ENCODE data around the gene UVRAG. TPM values are rescaled to one million over a fixed set of nuclear protein-coding genes. Genes with fewer than 3 reads are reported as not detected.

Gene UVRAG
- total and polyA plus RNA-seq, 4 donors = 4.4 to 15.1 (median 10.0) TPM

DNA sequence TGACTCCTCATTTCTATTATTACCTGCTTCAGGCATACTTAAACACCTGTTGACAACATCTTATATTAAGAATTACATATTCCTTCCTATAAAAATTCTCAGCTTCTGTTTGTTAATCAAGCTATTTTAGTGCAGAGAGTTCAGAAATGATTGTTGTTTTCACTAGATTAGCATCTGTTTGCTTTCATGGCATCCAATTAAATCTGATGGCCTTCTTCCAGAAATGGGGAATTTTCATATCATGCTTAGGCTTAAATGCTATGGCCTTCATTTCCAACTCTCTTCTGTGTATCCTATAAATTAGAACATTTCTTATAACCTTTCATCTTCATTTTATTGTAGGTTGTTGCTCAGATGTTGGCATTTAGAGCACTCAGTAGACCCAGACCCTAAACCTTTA lies 211.3 kb downstream of the UVRAG start:
- Histone ChIP-seq H3K27me3 (ENCODE audit: control insufficient read depth in 4 of 4, insufficient read depth in 4 of 4, low read length in 3 of 4) (no peaks in the 10 kb centered on the region), H3K36me3 (ENCODE audit: control insufficient read depth in 4 of 4, insufficient read depth in 3 of 4, low read depth in 1 of 4, low read length in 3 of 4) (no peaks in the 10 kb centered on the region), H3K9ac (ENCODE audit: low read depth in 1 of 2, low read length in 2 of 2) (no peak overlapping the region), H3K4me1 (ENCODE audit: control insufficient read depth in 4 of 4, insufficient read depth in 4 of 4, low read length in 3 of 4) (no peaks in the 10 kb centered on the region), H3K9me3 (ENCODE audit: control insufficient read depth in 4 of 4, low read length in 3 of 4) (no peaks in the 10 kb centered on the region), H3K27ac (ENCODE audit: low read depth in 1 of 2, low read length in 2 of 2) (no peak overlapping the region), H3K4me3 (ENCODE audit: low read depth in 1 of 3, low read length in 3 of 3) (no peak overlapping the region)
- DNase-seq (ENCODE audit: low spot score) = no peak
- TF ChIP-seq FOXA1 (IDR thresholded peaks at IDR 0.05) (no peak), ATF3 (IDR thresholded peaks at IDR 0.05) (no peak), CTCF (IDR thresholded peaks at IDR 0.05; ENCODE audit: low read depth, low read length, missing input control) (no peak), GABPA (IDR thresholded peaks at IDR 0.05 in 1 of 2, conservative IDR thresholded peaks at IDR 0.05 in 1 of 2) (no peak), ZBTB33 (IDR thresholded peaks at IDR 0.05) (no peak), TAF1 (conservative IDR thresholded peaks at IDR 0.05) (no peak), NR2F2 (IDR thresholded peaks at IDR 0.05) (no peak), JUND (IDR thresholded peaks at IDR 0.05) (no peak), HNF4A (conservative IDR thresholded peaks at IDR 0.05) (no peak), YY1 (IDR thresholded peaks at IDR 0.05) (no peak), SP1 (IDR thresholded peaks at IDR 0.05) (no peak), MAX (IDR thresholded peaks at IDR 0.05) (no peak), RAD21 (IDR thresholded peaks at IDR 0.05) (no peak), FOXA2 (IDR thresholded peaks at IDR 0.05) (no peak)

DNA sequence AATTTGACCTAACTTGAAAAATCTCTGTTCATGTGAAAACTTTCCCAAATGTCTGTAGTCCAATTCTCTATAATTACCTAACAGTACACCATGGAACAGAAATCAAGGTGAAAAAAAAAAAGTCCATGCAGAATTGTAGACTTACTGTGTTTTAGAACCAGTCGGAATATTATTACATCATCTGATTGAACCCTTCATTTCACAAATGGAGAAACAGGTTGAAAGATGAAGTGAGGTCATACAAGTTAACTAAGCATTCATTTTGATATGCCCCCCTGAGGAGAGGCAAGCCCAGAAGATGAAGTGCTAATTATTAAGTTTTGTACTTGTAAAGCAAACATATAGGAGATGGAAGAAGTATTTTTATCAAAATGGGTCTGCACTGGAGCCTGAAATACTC lies 211.9 kb downstream of the UVRAG start:
- Histone ChIP-seq H3K9me3 (ENCODE audit: control insufficient read depth in 4 of 4, low read length in 3 of 4) (no peaks in the 10 kb centered on the region), H3K4me1 (ENCODE audit: control insufficient read depth in 4 of 4, insufficient read depth in 4 of 4, low read length in 3 of 4) (no peaks in the 10 kb centered on the region), H3K36me3 (ENCODE audit: control insufficient read depth in 4 of 4, insufficient read depth in 3 of 4, low read depth in 1 of 4, low read length in 3 of 4) (no peaks in the 10 kb centered on the region), H3K27ac (ENCODE audit: low read depth in 1 of 2, low read length in 2 of 2) (no peak overlapping the region), H3K9ac (ENCODE audit: low read depth in 1 of 2, low read length in 2 of 2) (no peak overlapping the region), H3K27me3 (ENCODE audit: control insufficient read depth in 4 of 4, insufficient read depth in 4 of 4, low read length in 3 of 4) (no peaks in the 10 kb centered on the region), H3K4me3 (ENCODE audit: low read depth in 1 of 3, low read length in 3 of 3) (no peak overlapping the region)
- no peak for DNase-seq (ENCODE audit: low spot score)
- 99% methylated on average over 1 of the region's 1 CpG for WGBS
- TF ChIP-seq MAX (IDR thresholded peaks at IDR 0.05) (no peak), ATF3 (IDR thresholded peaks at IDR 0.05) (no peak), EGR1 (IDR thresholded peaks at IDR 0.05; ENCODE audit: low read depth in 2 of 2) (no peak), RAD21 (IDR thresholded peaks at IDR 0.05) (no peak), FOXA2 (IDR thresholded peaks at IDR 0.05) (no peak), ZBTB33 (IDR thresholded peaks at IDR 0.05) (no peak), JUND (IDR thresholded peaks at IDR 0.05) (no peak), NR2F2 (IDR thresholded peaks at IDR 0.05) (no peak), SP1 (IDR thresholded peaks at IDR 0.05) (no peak), CTCF (IDR thresholded peaks at IDR 0.05; ENCODE audit: low read depth, low read length, missing input control) (no peak), HNF4G (IDR thresholded peaks at IDR 0.05) (no peak), RXRA (IDR thresholded peaks at IDR 0.05) (no peak), HNF4A (conservative IDR thresholded peaks at IDR 0.05) (no peak), FOXA1 (IDR thresholded peaks at IDR 0.05) (no peak), GABPA (IDR thresholded peaks at IDR 0.05 in 1 of 2, conservative IDR thresholded peaks at IDR 0.05 in 1 of 2) (no peak), TAF1 (conservative IDR thresholded peaks at IDR 0.05) (no peak), YY1 (IDR thresholded peaks at IDR 0.05) (no peak)
- TF ChIP-seq, protein P1, sequence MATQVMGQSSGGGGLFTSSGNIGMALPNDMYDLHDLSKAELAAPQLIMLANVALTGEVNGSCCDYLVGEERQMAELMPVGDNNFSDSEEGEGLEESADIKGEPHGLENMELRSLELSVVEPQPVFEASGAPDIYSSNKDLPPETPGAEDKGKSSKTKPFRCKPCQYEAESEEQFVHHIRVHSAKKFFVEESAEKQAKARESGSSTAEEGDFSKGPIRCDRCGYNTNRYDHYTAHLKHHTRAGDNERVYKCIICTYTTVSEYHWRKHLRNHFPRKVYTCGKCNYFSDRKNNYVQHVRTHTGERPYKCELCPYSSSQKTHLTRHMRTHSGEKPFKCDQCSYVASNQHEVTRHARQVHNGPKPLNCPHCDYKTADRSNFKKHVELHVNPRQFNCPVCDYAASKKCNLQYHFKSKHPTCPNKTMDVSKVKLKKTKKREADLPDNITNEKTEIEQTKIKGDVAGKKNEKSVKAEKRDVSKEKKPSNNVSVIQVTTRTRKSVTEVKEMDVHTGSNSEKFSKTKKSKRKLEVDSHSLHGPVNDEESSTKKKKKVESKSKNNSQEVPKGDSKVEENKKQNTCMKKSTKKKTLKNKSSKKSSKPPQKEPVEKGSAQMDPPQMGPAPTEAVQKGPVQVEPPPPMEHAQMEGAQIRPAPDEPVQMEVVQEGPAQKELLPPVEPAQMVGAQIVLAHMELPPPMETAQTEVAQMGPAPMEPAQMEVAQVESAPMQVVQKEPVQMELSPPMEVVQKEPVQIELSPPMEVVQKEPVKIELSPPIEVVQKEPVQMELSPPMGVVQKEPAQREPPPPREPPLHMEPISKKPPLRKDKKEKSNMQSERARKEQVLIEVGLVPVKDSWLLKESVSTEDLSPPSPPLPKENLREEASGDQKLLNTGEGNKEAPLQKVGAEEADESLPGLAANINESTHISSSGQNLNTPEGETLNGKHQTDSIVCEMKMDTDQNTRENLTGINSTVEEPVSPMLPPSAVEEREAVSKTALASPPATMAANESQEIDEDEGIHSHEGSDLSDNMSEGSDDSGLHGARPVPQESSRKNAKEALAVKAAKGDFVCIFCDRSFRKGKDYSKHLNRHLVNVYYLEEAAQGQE (IDR thresholded peaks at IDR 0.05) = no peak
